Caco-2 (cell line): ENCODE results near the gene HMGB1. TPM values are rescaled to one million over a fixed set of nuclear protein-coding genes. Genes with fewer than 3 reads are reported as not detected.

Experiments
- BruUV-seq: library from RNA; stranded (reverse); fragments of 400-500 nt; replicated peaks from 2 replicates; lab custom pipeline; 2021; lab: Mats Ljungman, UMichigan
- CTCF ChIA-PET: fragments of 300-600 bp; sonication (Branson Sonifier 250); formaldehyde crosslinking; loops from one replicate; lab custom pipeline; 2022; ENCODE audit warnings: antibody characterized with exemption; lab: Charles Lee
- POLR2A ChIA-PET: fragments of 300-600 bp; sonication (Branson Sonifier 250); formaldehyde crosslinking; loops from one replicate; lab custom pipeline; 2022; ENCODE audit warnings: antibody characterized with exemption; lab: Charles Lee
- DNase-seq, 2 experiments: peaks; one replicate each; pipeline versions ENCODE4 v3.0.0 to v3.0.0-alpha.2; 2020 to 2022
- H3K27me3 ChIP-seq: replicated peaks from 2 replicates; pipeline ENCODE4 v1.6.0; 2011; ENCODE audit warnings: low read length; ENCODE audit not compliant: control insufficient read depth, insufficient read depth
- H3K36me3 ChIP-seq: 2 replicates; pipeline ENCODE4 v1.5.1; 2011; ENCODE audit warnings: low read length; ENCODE audit not compliant: control insufficient read depth, insufficient read depth
- H3K4me1 ChIP-seq: fragments of 250-450 bp; sonication (Bioruptor Pico); 2 replicates; pipeline ENCODE4 v1.5.1; 2020; ENCODE audit warnings: mild to moderate bottlenecking
- H3K4me3 ChIP-seq: 2 replicates; pipeline ENCODE4 v1.5.1; 2011; ENCODE audit warnings: low read depth, mild to moderate bottlenecking, control low read depth, low read length
- H3K9me3 ChIP-seq: fragments of 250-450 bp; sonication (Bioruptor Pico); 2 replicates; pipeline ENCODE4 v1.5.1; 2020; ENCODE audit warnings: mild to moderate bottlenecking, moderate library complexity
- H3K27ac Mint-ChIP-seq: one replicate; pipeline ENCODE4 v1.8.0; 2022; ENCODE audit warnings: mixed read lengths; ENCODE audit not compliant: unreplicated experiment
- H3K27me3 Mint-ChIP-seq: one replicate; pipeline ENCODE4 v1.8.0; 2022; ENCODE audit warnings: mixed read lengths; ENCODE audit not compliant: insufficient read depth, unreplicated experiment
- H3K36me3 Mint-ChIP-seq: one replicate; pipeline ENCODE4 v1.8.0; 2022; ENCODE audit warnings: mild to moderate bottlenecking, mixed read lengths; ENCODE audit not compliant: insufficient read depth, unreplicated experiment
- H3K4me1 Mint-ChIP-seq: one replicate; pipeline ENCODE4 v1.8.0; 2022; ENCODE audit warnings: low read depth, mixed read lengths; ENCODE audit not compliant: unreplicated experiment
- H3K4me3 Mint-ChIP-seq: one replicate; pipeline ENCODE4 v1.8.0; 2022; ENCODE audit warnings: mild to moderate bottlenecking, moderate library complexity, mixed read lengths; ENCODE audit not compliant: unreplicated experiment
- H3K9me3 Mint-ChIP-seq: one replicate; pipeline ENCODE4 v1.8.0; 2022; ENCODE audit warnings: mixed read lengths; ENCODE audit not compliant: unreplicated experiment
- intact Hi-C: fragments of 100-400 bp; cut with micrococcal nuclease; formaldehyde crosslinking; loops from one replicate; pipeline ENCODE4 v1.10.0; 2022; ENCODE audit not compliant: unreplicated experiment
- total RNA-seq: library from RNA; stranded (reverse); gene quantifications from 2 replicates; pipeline ENCODE4 v1.2.3, GENCODE V29; 2022
- TF ChIP-seq, protein P1 (sequence below), 2 experiments: fragments of 200-600 bp in 1 of 2; IDR thresholded peaks; 1 replicate in 1 of 2; 2 replicates in 1 of 2; pipeline versions ENCODE4 v1.5.1 to v1.8.0; 2011 to 2022; ENCODE audit warnings: antibody characterized with exemption in 1 of 2, control low read depth in 1 of 2, inconsistent platforms in 1 of 2, low read depth in 1 of 2, low read length in 1 of 2, mild to moderate bottlenecking in 1 of 2, moderate library complexity in 1 of 2; ENCODE audit not compliant: insufficient read depth in 1 of 2, severe bottlenecking in 1 of 2, unreplicated experiment in 1 of 2

Gene HMGB1
- total RNA-seq, 1 experiment from 2014 or later, result 598 TPM

DNA sequence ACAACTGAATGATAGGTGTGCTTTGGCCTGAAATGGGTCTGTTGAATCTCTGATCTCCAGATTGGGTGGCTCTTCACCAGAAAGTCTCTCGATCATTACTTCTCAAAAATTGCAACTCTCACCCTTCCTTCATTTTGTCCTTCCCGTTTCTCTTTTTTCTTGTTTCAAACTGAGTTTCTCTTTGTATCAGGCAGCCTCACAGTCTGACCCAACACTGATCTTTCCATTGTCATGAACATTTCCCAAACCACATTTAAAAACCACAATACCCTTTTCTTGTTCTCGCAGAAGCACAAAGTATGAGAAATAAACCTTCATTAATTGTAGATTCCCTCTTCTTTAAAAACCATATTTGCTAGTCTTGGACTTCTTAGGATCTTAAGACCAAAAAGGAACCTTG is 33.6 kb upstream of the HMGB1 start:
- H3K27ac Mint-ChIP-seq, result no peak overlapping the region
- H3K4me1 Mint-ChIP-seq, result no peaks in the 10 kb centered on the region
- H3K36me3 Mint-ChIP-seq, result no peaks in the 10 kb centered on the region
- no peaks in the 10 kb centered on the region for H3K4me1 ChIP-seq
- H3K4me3 Mint-ChIP-seq, result no peak overlapping the region
- TF ChIP-seq, protein P1, sequence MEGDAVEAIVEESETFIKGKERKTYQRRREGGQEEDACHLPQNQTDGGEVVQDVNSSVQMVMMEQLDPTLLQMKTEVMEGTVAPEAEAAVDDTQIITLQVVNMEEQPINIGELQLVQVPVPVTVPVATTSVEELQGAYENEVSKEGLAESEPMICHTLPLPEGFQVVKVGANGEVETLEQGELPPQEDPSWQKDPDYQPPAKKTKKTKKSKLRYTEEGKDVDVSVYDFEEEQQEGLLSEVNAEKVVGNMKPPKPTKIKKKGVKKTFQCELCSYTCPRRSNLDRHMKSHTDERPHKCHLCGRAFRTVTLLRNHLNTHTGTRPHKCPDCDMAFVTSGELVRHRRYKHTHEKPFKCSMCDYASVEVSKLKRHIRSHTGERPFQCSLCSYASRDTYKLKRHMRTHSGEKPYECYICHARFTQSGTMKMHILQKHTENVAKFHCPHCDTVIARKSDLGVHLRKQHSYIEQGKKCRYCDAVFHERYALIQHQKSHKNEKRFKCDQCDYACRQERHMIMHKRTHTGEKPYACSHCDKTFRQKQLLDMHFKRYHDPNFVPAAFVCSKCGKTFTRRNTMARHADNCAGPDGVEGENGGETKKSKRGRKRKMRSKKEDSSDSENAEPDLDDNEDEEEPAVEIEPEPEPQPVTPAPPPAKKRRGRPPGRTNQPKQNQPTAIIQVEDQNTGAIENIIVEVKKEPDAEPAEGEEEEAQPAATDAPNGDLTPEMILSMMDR (IDR thresholded peaks at IDR 0.05; ENCODE audit: insufficient read depth in 1 of 2, low read depth in 1 of 2, low read length in 1 of 2, severe bottlenecking in 1 of 2, unreplicated experiment in 1 of 2), result no peak
- no peaks in the 10 kb centered on the region for H3K27me3 Mint-ChIP-seq
- H3K27me3 ChIP-seq, result no peaks in the 10 kb centered on the region
- no peak for DNase-seq
- no peak overlapping the region for H3K4me3 ChIP-seq
- no TSS peak for BruUV-seq
- intact Hi-C loops, result no loop called here
- no peaks in the 10 kb centered on the region for H3K9me3 Mint-ChIP-seq
- CTCF ChIA-PET, result no interaction called here
- no peaks in the 10 kb centered on the region for H3K36me3 ChIP-seq
- H3K9me3 ChIP-seq, result no peaks in the 10 kb centered on the region
- POLR2A ChIA-PET, result no interaction called here

DNA sequence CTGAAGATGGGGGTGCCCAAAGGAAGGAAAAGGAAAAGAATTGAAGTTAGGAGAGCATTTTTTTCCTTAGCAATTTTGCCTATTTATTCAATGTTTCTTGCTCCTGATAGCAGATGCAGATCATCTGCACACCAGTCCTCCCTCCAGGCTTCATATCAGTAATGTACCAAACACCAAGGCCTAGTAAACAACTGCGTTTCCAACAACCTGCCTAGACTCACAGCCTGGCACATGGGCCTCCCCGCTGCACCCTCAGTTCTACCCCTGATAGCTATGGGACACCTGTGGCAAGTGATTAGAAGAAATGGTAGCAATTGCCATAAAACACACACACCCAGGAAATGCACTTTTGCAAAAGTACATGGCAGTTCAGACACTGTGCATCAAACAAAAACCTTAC is 30.4 kb upstream of the HMGB1 start:
- Mint-ChIP-seq H3K27ac (no peak overlapping the region), H3K9me3 (no peaks in the 10 kb centered on the region), H3K4me3 (no peak overlapping the region), H3K4me1 (peaks cover 7% of the 10 kb centered on the region), H3K36me3 (no peaks in the 10 kb centered on the region), H3K27me3 (no peaks in the 10 kb centered on the region)
- H3K4me1 ChIP-seq, result no peaks in the 10 kb centered on the region
- CTCF ChIA-PET, result no interaction called here
- H3K4me3 ChIP-seq, result no peak overlapping the region
- H3K36me3 ChIP-seq, result no peaks in the 10 kb centered on the region
- no peaks in the 10 kb centered on the region for H3K27me3 ChIP-seq
- DNase-seq, result no peak
- intact Hi-C loops, result no loop called here
- POLR2A ChIA-PET, result no interaction called here
- no TSS peak for BruUV-seq
- TF ChIP-seq, protein P1 (IDR thresholded peaks at IDR 0.05; ENCODE audit: insufficient read depth in 1 of 2, low read depth in 1 of 2, low read length in 1 of 2, severe bottlenecking in 1 of 2, unreplicated experiment in 1 of 2), result no peak
- H3K9me3 ChIP-seq, result no peaks in the 10 kb centered on the region

DNA sequence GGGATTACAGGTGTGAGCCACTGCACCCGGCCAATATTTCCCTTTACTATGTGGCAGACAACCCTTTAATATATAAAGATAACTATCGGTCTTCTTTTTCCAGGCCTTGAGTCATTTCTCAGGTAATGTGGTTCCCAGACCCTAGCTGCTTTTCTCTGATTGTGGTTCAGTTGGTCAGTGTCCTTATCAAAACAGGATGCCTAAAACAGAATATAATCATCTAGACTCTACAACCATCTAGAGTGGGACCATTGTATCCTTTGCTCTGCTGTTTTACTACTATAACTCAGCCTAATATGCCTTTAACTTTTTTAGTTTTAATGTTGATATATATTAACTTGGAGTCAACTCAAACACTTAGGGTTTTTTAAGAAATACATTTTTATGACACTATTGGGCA is 30.0 kb upstream of the HMGB1 start:
- ChIA-PET POLR2A (no interaction called here), CTCF (no interaction called here)
- no TSS peak for BruUV-seq
- Mint-ChIP-seq H3K27me3 (no peaks in the 10 kb centered on the region), H3K4me3 (no peak overlapping the region), H3K36me3 (no peaks in the 10 kb centered on the region), H3K4me1 (peaks cover 7% of the 10 kb centered on the region), H3K9me3 (no peaks in the 10 kb centered on the region), H3K27ac (no peak overlapping the region)
- no peaks in the 10 kb centered on the region for H3K27me3 ChIP-seq
- DNase-seq, result no peak
- H3K4me1 ChIP-seq, result no peaks in the 10 kb centered on the region
- H3K4me3 ChIP-seq, result no peak overlapping the region
- TF ChIP-seq, protein P1 (IDR thresholded peaks at IDR 0.05; ENCODE audit: insufficient read depth in 1 of 2, low read depth in 1 of 2, low read length in 1 of 2, severe bottlenecking in 1 of 2, unreplicated experiment in 1 of 2), result no peak
- no peaks in the 10 kb centered on the region for H3K9me3 ChIP-seq
- H3K36me3 ChIP-seq, result no peaks in the 10 kb centered on the region
- intact Hi-C loops, result no loop called here
